GM19099 (cell line): ENCODE data around the gene SOX4.

Source experiments
- POLR2A ChIP-seq: IDR thresholded peaks from 3 replicates; pipeline ENCODE4 v1.6.1; 2011; ENCODE audit warnings: low read depth; ENCODE audit not compliant: insufficient read length; ENCODE audit errors: extremely low read depth

Gene SOX4

DNA sequence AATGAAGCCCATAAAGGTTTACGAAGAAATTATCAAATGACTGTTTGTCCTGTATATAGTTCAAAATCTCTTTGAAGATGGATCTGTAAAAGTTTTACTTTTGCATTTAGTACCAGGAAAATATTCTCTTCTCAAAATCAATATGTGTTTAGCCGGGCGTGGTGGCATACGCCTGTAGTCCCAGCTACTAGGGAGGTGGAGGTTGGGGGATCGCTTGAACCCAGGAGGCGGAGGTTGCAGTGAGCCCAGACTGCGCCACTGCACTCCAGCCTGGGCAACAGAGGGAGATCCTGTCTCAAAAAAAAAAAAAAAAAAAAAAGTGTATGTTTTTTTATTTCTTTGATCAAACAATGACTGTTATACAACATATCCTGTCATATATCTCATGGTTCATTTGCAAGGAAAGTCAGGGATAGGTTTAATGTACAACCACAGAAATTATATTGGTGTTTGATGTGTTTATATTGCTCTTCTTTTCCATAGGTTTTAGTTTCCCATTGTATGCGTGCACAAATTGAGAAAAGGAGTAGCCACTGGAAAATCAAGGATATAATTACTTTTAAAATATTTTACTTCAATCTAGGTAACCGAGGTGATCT lies 40.1 kb downstream of the SOX4 start:
- TF ChIP-seq POLR2A: no peak

DNA sequence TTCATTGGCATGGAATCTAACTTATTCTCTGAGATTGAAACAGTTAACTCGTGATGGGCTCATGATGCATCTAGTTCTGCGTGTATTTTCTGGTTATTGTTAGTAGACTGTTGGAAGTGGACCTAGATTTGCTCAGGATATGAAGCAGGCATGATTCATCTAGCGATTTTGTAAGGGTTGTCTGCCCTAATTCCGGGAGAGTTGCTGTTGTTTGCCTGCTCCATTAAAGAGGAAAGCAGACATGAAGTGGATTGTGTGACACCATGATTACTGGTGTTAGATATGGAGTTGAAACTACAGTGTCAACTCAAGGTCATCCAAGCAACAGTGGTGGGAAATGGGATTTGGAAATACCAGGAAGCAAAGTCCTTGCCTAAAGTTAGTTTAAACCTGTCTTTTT lies 41.0 kb downstream of the SOX4 start:
- TF ChIP-seq POLR2A: no peak

DNA sequence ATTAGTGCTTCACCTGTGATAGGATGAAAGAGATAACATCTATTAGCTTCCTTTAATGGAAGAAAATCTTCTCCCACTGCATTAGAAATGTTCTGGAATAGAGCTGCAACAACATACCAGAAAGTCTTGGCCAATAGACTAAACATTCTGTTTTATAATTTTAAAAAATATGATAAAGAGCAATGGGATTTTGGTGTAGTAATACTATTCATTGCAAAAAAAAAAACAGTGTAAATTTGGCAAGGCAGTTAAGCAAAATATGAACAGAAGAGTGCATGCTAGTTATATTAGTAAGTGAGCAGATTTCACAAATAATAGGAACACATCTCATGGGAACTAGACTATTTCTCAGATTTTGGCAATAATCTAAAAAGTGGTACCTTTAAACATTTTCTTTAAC lies 43.3 kb downstream of the SOX4 start:
- TF ChIP-seq POLR2A: no peak

DNA sequence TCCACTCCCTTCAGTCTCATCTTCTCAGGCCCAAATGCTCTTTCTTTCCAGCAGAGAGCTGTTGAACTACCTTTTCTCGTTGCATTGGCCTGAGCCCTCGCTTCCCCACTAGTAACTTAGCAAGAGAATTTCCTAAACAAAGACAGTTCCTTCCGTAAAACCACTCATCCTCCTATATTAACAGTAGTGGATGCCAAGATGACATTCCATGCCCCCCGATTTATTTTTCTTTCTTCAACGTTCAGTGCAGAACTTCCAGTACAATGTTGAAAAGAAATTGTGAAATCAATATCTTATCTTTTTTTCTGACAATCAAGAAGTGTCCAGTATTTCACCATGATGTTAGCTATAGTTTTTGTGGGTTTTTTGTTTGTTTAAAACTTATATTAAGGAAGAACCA lies 45.8 kb downstream of the SOX4 start:
- TF ChIP-seq POLR2A: no peak
